Midbrain (tissue), 1 donor: ENCODE results near the gene TDRD5.
A peak's percentile ranks its signal among the peaks of the same experiment; 100 is the strongest.
"Not testable (repeated sequence)": the region's sequence is repeated elsewhere in the genome, so short reads cannot be mapped to it uniquely, and the experiment has no call there.

Experiments used
- DNase-seq: peaks from one replicate; lab custom pipeline; 2025; lab: John Stamatoyannopoulos, UW

Gene TDRD5

DNA sequence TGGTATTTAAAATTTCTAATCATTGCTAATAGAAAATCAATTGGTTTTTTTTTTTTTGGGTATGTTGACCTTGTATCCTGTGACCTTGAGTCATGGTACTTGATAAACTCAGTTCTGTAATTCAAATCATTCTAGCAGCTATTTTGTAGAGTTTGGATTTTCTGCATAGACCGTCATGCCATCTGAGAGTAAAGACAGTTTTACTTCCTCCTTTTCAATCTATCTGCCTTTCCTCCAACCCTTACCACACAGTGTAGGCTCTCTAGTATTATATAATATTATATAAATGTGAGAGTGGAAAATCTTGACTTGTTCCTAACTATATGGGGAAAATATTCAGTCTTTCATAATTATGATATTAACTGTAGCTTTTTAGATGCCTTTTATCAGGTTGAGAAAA lies 7.0 kb downstream of the TDRD5 start:
- DNase-seq, result no peak

DNA sequence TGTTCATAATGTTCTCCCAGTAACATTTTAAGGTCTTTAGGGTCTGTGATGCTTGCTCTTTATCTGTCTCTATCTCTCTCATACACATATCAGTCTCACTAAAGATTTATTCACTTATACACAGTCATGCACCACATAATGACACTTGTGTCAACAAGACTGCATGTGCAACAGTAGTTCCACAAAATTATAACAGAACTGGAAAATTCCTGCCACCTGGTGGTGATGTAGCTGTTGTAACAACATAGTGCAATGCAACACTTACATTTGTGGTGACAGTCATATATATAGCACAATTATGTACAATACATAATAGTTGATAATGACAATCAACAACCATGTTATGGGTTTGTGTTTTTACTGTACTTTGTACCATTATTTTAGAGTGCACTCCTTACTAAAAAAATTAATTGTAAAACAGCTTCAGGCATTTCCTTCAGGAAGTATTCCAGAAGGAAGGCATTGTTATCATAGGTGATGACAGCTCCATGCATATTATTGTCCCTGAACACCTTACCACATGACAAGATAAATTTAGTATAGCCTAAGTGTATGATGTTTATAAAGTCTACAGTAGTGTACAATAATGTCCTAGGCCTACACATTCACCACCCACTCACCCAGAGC lies 8.1 kb downstream of the TDRD5 start:
- DNase-seq, result no peak

DNA sequence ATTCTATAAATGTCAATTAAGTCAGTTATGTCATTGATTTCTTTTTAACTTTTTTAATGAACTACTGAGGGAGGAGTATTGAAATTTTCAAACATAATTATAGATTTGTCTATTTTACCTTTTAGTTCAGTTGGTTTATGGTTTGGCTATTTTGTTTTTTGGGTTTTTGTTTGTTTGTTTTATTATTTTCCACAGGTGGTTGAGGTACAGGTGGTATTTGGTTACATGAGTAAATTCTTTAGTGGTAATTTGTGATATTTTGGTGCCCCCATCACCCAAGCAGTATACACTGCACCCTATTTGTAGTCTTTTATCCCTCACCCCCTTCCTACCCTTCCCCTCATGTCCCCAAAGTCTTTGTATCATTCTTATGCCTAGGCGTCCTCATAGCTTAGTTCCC lies 9.5 kb downstream of the TDRD5 start:
- no peak for DNase-seq

DNA sequence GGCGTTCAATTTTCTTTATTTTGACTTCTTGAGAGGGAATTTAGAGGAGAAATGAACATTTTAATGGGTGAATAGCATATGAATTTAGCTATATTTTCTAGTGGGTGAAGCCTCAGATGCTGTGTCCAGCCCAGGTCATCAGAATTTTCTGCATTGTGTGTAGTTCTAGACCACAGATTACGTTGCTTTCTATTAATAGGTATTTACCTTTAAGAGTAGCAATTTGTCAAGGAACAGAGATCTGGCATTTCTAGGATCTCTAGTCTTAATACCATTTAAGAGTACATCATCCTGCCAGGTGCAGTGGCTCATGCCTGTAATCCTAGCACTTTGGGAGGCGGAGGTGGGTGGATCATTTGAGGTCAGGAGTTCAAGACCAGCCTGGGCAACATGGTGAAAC lies 20.7 kb downstream of the TDRD5 start:
- no peak for DNase-seq

DNA sequence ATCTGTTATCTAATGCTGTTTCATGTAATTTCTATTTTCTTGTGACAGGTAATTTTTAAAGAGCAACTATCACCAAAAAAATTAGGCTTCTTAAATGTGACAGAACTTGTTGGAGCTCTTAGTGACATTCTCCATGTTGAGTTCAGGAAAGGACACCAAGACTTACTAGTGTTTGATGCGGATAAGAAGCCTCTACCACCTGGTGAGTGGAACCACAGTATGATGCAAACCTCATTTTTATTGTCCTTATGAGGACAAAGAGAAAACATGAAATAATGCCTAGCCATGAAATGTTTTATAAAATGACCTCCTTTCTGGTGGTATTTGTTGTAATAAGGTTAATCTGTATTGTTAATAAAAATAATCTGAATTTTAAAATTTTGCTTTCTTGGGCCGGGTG lies 39.1 kb downstream of the TDRD5 start:
- no peak for DNase-seq

DNA sequence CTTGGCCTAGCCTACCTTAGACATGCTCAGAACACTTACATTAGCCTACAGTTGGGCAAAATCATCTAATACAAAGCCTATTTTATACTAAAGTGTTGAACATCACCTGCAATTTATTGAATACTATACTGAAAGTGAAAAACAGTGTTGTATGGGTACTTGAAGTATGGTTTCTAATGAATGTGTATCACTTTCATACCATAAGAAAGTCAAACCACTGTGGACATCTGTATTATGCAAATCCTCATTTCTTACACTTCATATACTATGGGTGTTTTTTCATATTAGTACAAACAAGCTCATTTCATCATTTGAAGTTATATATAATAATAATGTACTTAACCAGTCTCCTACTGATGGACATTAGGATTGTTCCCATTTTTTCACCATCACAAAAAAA lies 41.2 kb downstream of the TDRD5 start:
- no peak for DNase-seq

DNA sequence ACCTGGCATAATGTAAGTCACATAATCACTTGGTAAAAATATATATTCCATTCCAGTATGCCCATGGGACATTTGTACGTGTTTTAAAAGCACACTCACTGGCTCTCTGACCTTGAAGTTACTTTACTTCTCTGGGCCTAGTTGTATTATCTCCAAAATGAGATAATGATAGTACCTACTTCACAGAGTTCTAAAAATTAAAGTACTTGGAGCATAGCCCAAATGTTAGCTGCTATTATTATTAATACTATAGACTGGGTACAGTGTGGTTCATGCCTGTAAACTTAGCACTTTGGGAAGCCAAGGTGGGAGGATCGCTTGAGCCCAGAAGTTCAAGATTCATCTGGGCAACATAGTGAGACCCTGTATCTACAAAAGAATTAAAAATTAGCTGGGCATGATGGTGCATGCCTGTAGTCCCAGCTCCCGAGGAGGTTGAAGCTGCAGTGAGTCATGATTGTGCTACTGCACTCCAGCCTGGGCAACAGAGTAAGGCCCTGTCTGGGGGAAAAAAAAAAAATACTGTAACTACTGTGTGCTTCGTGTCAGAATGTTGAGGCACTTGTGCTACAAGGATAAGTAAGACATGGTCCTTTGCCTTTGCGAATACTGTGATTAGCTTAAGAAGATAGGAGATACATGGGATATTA lies 45.7 kb downstream of the TDRD5 start:
- DNase-seq, result no peak

DNA sequence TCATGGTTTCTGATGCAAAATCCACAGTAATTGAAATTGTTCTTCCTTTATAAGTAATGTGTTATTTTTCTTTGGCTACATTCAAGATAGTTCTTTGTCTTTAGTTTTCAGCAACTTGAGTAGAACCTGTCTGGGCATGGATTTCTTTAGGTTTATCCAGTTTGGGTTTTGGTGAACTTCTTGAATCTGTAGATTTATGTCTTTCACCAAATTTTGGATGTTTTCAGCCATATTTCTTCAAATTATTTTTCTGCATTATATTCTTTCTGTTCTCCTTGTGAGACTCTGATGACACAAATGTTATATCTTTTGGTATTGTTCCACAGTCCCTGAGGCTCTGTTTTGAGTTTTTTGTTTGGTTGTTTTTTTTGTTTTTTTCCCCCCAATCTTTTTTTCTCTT lies 69.4 kb downstream of the TDRD5 start:
- no peak for DNase-seq

DNA sequence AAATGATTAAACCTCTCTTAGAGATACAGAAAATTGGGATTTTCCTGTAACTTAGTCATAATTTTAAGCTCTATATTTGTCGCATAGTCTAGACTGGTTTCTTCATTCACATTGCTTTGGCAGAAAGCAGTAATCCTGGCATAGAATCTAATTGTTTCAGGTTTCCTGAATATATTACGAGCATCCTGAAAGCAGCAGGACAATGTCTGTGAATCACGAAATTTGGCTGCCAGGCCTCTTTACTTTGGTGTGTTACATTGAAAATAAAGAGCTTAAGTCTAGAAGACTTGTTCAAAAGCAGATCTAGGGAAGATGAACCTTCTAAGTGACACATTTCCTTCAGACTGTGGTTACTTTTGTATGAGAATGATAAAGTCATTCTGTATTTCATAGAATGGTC lies 72.2 kb downstream of the TDRD5 start:
- no peak for DNase-seq

DNA sequence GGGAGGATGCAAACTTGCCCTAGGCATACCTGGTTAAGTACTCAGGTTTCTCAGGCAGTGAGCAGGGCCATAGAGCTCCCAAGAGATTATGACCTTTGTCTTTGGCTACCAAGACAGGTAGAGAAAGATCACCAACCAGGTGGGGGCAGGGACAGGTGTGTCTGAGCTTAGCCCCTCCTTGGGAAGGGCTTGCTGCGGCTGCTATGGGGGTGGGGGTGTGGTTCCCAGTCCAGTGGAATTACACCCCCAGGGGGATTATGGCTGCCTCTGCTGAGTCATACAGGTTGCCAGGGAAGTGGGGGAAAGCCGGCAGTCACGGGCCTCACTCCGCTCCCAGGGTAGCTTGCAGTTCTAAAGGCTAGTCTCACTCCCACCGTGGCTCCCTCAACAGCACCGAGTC lies 86.2 kb downstream of the TDRD5 start:
- DNase-seq, result no peak

DNA sequence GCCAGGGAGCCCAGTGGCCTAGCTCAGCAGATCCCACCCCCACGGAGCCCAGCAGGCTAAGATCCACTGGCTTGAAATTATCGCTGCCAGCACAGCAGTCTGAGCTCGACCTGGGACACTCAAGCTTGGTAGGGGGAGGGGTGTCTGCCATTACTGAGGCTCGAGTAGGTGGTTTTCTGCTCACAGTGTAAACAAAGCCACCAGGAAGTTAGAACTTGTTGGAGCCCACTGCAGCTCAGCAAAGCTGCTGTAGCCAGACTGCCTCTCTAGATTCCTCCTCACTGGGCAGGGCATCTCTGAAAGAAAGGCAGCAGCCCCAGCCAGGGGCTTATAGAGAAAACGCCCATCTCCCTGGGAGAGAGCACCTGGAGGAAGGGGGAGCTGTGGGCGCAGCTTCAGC lies 102.9 kb downstream of the TDRD5 start:
- DNase-seq, result not testable (repeated sequence)

DNA sequence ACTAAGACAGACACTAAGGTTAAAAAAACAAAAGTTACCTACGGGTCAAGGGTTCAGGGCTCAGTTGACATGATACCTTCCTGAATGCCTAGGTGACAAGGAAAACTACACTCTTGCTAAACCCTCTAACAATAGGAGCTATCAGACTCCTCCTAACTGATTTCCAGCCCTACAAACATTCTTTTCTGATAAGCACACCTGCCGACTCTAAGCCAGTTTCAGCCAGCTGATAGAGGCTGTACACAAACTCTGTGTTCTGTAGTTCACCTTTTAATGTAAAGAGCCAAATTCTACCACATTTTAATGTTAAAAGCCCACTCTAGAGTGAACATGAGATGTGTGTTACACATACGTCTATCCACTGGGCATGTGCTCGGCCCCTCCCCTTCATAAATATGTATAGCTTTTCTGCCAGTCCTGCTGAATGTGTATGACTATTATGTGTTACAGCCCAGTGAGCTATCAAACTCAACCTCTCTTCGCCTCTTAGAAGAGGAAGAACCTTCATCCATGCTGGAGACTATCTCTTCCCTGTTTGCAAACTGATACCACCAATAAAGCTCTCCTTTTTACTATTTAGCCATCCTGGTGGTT lies 111.4 kb downstream of the TDRD5 start:
- no peak for DNase-seq

DNA sequence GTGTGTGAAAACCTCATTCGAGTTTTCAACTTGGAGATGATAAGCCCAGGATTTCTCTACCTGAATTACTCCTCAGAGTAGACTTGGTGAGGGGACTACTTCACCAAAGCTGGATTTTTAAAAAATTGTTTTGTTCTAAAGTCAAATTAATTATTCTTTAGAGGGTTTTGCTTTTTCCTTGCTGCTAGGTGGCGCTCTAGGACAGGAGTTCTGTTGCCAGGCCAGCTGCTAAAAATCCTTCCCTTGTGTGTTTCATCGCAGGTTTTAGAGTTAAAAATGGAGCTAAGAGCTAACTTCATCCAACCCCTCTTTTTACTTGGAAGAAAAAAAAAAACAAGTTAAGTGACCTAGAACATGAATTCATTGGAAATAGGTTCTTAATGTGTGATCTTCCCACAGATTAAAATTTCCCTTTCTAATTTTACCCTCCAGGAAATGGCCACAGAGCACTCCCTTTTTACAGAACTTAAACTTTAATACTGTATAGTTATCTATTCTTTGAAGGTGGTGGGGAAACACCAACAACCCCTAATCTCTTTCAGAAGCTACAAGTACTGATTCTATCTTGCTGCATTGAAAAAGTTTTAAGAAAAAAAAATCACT lies 114.8 kb downstream of the TDRD5 start:
- DNase-seq, result peak; percentile 61

DNA sequence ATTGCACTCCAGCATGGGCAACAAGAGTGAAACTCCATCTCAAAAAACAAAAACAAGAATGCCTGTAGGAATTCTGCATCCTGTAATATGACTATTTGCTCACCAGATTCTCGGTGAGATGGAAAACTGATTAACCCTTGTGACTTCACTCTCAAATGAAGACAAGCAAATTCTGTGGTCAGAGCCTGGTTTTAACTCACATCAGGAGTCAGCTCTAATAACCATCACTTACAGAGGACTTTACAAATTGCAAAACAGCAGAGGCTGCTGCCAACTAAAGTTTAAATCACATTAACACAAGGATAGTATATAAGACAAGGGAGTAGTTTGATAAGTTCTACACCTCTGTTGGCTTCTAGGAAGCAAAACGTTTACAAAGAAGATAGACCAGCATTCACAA lies 115.8 kb downstream of the TDRD5 start:
- DNase-seq, result no peak

DNA sequence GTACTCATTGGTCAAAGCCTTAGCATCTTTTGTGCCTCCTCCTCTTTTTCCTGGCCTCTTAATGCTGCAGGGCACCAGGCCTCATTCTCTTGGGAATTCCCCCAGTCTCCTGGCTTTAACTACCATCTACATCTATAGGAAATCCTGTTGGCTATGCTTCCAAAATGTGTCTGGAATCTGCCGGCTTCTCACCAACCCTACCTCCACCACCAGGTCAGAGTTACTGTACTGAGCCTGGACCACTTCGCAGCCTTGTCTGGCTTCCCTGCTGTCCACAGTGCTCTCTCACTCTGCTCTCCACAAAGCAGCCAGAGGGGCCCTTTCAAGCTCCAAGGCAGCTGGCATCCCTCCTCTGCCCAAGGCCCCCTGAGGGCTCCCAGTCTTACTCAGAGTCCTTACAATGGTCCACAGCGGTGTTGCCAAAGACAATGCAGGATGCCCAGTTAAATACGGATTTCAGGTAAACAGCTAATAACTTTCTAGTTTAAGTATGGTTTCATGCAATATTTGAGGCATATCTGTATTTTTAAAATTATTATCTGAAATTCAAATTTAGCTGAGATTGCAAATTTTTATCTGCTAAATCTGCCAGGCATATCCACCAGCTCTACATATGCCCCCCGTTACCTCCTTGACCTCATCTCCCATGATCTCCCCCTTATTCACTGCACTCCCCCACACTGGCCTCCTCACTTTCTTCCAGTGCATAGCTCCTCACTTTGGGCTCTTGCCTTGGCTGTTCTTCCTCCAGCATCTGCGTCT lies 117.0 kb downstream of the TDRD5 start:
- no peak for DNase-seq

DNA sequence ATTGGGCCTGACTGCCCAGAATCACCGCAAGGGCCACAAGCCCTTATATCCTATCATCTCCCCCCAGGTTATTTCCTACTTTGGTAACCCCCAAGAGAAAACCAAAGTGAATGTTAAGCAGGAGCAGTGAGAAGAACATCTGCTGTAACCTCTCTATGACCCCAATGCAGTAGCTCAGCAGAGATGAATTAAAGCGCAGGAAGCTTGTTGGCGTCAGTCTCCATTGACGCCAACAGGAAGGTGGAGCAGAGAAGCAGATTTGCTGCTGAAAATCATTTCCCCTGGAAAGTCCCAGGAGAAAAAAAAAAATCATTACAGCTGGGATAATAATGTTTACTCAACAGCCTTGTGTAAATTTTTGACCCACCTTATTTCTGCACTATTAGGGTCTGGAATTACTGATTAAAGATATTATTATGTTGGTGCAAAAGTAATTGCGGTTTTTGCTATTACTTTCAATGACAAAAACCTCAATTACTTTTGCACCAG lies 118.3 kb downstream of the TDRD5 start:
- DNase-seq, result no peak

DNA sequence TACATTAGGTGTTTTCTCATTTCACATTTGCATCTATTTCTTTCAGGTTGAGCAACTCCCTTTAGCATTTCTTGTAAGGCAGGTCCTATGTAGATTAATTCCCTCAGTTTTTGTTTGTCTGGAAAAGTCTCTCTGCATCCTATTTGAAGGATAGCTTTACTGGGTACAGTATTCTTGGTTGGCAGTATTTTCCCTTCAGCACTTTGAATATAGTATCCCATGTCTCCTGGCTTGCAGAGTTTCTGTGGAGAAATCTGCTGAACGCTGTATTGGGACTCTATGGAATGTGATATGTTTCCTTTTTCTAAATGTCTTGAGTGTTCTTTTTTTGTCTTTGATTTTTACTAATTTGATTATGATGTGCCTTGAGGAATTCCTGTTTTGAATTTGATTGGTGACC lies 122.5 kb downstream of the TDRD5 start:
- no peak for DNase-seq

DNA sequence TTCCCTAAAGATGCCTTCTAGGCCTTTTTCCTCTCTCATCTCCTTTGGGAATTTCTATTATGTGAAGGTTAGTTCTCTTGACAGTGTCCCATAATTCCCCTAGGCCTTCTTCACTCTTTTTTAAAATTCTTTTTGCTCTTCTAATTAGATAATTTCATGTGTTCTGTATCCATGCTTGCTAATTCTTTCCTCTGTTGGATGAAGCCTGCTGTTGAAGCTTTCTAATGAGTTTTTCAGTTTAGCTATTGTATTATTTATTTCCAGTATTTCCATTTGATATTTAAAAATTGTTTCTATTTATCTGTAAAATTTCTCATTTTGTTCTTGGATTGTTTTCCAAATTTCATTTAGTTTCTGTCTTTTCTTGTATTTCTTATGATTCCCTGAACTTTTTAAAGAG lies 123.0 kb downstream of the TDRD5 start:
- DNase-seq, result no peak

DNA sequence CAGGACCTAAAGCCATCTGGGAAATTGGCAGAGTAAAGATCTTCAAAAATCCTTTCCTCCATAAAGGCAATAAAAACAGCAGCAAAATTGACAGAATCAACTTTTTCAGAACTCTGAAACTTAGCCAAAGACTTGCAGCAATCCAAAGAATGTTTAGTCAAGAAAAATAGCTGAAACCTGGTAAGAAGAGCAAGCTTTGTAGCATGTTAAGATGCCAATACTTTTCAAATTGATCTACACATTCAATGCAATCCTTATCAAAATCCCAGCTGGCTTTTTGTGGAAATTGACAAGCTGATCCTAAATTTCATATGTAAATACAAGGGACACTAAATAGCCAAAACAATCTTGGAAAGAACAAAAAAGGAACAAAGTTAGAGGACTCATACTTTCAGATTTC lies 127.6 kb downstream of the TDRD5 start:
- no peak for DNase-seq

DNA sequence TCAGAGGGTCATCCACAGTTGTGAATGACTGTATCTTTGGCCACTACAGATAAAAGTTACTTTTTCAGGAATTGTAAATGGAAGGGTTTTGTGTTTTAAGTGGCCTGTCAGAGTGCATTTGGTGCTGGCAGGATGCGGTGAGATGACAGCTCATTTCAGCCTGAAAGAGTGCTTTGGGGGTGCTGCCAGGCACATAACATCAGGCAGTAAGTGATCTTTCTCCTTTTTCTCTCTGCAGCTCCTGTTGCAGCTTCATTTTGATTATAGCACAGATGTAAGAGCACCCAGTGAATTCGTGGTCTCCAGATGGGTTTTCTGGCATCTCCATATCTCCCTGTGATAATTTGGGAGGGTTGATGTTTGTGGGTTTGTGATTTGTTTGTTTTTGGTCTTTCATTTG lies 136.6 kb downstream of the TDRD5 start:
- no peak for DNase-seq

DNA sequence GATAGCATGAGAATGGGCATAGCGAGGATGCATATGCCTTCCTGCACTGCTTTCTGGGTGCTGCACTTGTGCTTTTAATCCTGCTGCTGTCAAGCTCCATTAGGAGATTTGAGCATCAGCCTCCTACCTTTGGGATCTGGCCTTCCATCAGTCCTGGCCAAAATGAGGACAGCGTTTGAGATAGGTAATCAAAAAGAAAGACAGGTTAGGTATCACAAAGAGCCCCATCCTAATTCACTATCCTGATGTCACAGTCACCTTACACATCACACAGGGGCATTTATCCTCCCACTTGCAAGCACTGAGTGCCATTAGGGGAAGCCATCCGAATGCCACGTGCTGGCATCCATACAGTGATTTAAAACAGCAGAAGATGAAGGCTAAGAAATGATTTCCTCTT lies 138.2 kb downstream of the TDRD5 start:
- no peak for DNase-seq

DNA sequence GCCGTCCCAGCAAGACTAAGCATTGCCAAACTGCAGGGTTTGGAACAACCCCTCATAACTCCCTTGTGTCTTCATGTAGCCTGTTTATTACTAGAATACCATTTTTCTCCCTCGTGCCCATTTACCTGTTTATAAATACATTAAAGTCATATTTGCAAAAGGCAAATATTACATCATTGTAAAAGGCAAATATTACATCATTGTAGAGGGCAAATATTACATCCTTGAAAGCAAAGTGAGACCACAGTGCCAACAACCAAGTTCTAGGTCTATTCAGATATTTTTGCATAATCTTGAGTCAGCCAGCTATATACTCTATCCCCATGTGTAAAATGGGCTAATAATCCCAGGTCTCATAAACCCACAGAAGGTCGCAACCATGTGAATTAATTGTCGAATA lies 140.0 kb downstream of the TDRD5 start:
- no peak for DNase-seq
